ENCODE measurements around the gene NUDT2. TPM values are rescaled to one million over a fixed set of nuclear protein-coding genes. Genes with fewer than 3 reads are reported as not detected.
"Not testable (repeated sequence)": the region's sequence is repeated elsewhere in the genome, so short reads cannot be mapped to it uniquely, and the experiment has no call there.

NUDT2 gene
- total RNA-seq, 1 donor: 8.9 TPM

GRCh38 chr9:34346873-34347799 is 17.8 kb downstream of the NUDT2 start:
- Histone ChIP-seq H3K9me3 (ENCODE audit: low read depth, low read length) (no peaks in the 10 kb centered on the region), H3K27me3 (ENCODE audit: insufficient read depth, low read length) (no peaks in the 10 kb centered on the region), H3K4me3 (ENCODE audit: low read length) (no peak overlapping the region), H3K4me1 (ENCODE audit: insufficient read depth, low read length) (no peaks in the 10 kb centered on the region)

- Histone ChIP-seq H3K9me3 (ENCODE audit: low read depth, low read length) (no peaks in the 10 kb centered on the region), H3K27me3 (ENCODE audit: insufficient read depth, low read length) (no peaks in the 10 kb centered on the region), H3K4me1 (ENCODE audit: insufficient read depth, low read length) (no peaks in the 10 kb centered on the region), H3K4me3 (ENCODE audit: low read length) (no peak overlapping the region)
Measured at GRCh38 chr9:34347800-34348158, 18.4 kb downstream of the NUDT2 start.

GRCh38 chr9:34349324-34349723 is 20.0 kb downstream of the NUDT2 start:
- H3K9me3 ChIP-seq (ENCODE audit: low read depth, low read length): no peaks in the 10 kb centered on the region
- H3K27me3 ChIP-seq (ENCODE audit: insufficient read depth, low read length): no peaks in the 10 kb centered on the region
- no peaks in the 10 kb centered on the region for H3K4me1 ChIP-seq (ENCODE audit: insufficient read depth, low read length)
- no peak overlapping the region for H3K4me3 ChIP-seq (ENCODE audit: low read length)

- not testable (repeated sequence) for H3K9me3 ChIP-seq (ENCODE audit: low read depth, low read length); H3K4me3 ChIP-seq (ENCODE audit: low read length); H3K27me3 ChIP-seq (ENCODE audit: insufficient read depth, low read length); H3K4me1 ChIP-seq (ENCODE audit: insufficient read depth, low read length)
Measured at GRCh38 chr9:34352122-34352652, 22.8 kb downstream of the NUDT2 start.

- not testable (repeated sequence) for H3K27me3 ChIP-seq (ENCODE audit: insufficient read depth, low read length); H3K9me3 ChIP-seq (ENCODE audit: low read depth, low read length); H3K4me1 ChIP-seq (ENCODE audit: insufficient read depth, low read length); H3K4me3 ChIP-seq (ENCODE audit: low read length)
Measured at GRCh38 chr9:34352957-34353356, 23.6 kb downstream of the NUDT2 start.

GRCh38 chr9:34362614-34363214 is 33.3 kb downstream of the NUDT2 start:
- Histone ChIP-seq H3K9me3 (ENCODE audit: low read depth, low read length) (no peaks in the 10 kb centered on the region), H3K4me1 (ENCODE audit: insufficient read depth, low read length) (no peaks in the 10 kb centered on the region), H3K27me3 (ENCODE audit: insufficient read depth, low read length) (no peaks in the 10 kb centered on the region), H3K4me3 (ENCODE audit: low read length) (no peak overlapping the region)

- Histone ChIP-seq H3K9me3 (ENCODE audit: low read depth, low read length) (no peaks in the 10 kb centered on the region), H3K4me1 (ENCODE audit: insufficient read depth, low read length) (no peaks in the 10 kb centered on the region), H3K4me3 (ENCODE audit: low read length) (no peak overlapping the region), H3K27me3 (ENCODE audit: insufficient read depth, low read length) (no peaks in the 10 kb centered on the region)
Measured at GRCh38 chr9:34363619-34364351, 34.4 kb downstream of the NUDT2 start.

- no peaks in the 10 kb centered on the region for H3K27me3 ChIP-seq (ENCODE audit: insufficient read depth, low read length)
- no peak overlapping the region for H3K4me3 ChIP-seq (ENCODE audit: low read length)
- no peaks in the 10 kb centered on the region for H3K4me1 ChIP-seq (ENCODE audit: insufficient read depth, low read length)
- no peaks in the 10 kb centered on the region for H3K9me3 ChIP-seq (ENCODE audit: low read depth, low read length)
Measured at GRCh38 chr9:34365282-34365681, 35.9 kb downstream of the NUDT2 start.

GRCh38 chr9:34366365-34366764 is 37.0 kb downstream of the NUDT2 start:
- no peaks in the 10 kb centered on the region for H3K4me1 ChIP-seq (ENCODE audit: insufficient read depth, low read length)
- no peaks in the 10 kb centered on the region for H3K27me3 ChIP-seq (ENCODE audit: insufficient read depth, low read length)
- no peaks in the 10 kb centered on the region for H3K9me3 ChIP-seq (ENCODE audit: low read depth, low read length)
- H3K4me3 ChIP-seq (ENCODE audit: low read length): no peak overlapping the region

- H3K27me3 ChIP-seq (ENCODE audit: insufficient read depth, low read length); H3K4me3 ChIP-seq (ENCODE audit: low read length); H3K9me3 ChIP-seq (ENCODE audit: low read depth, low read length); H3K4me1 ChIP-seq (ENCODE audit: insufficient read depth, low read length): not testable (repeated sequence)
Measured at GRCh38 chr9:34367751-34368410, 38.5 kb downstream of the NUDT2 start.

GRCh38 chr9:34368796-34369195 is 39.4 kb downstream of the NUDT2 start:
- H3K4me3 ChIP-seq (ENCODE audit: low read length); H3K4me1 ChIP-seq (ENCODE audit: insufficient read depth, low read length): not testable (repeated sequence)

GRCh38 chr9:34369636-34370035 is 40.3 kb downstream of the NUDT2 start:
- Histone ChIP-seq H3K4me3 (ENCODE audit: low read length) (no peak overlapping the region), H3K4me1 (ENCODE audit: insufficient read depth, low read length) (no peaks in the 10 kb centered on the region), H3K27me3 (ENCODE audit: insufficient read depth, low read length) (no peaks in the 10 kb centered on the region)

More at GRCh38 chr9:34368796-34369195, 39.4 kb downstream of the NUDT2 start:
- H3K9me3 ChIP-seq (ENCODE audit: low read depth, low read length); H3K27me3 ChIP-seq (ENCODE audit: insufficient read depth, low read length): not testable (repeated sequence)

GRCh38 chr9:34370335-34370969 is 41.1 kb downstream of the NUDT2 start:
- Histone ChIP-seq H3K4me1 (ENCODE audit: insufficient read depth, low read length) (no peaks in the 10 kb centered on the region), H3K9me3 (ENCODE audit: low read depth, low read length) (no peaks in the 10 kb centered on the region), H3K4me3 (ENCODE audit: low read length) (no peak overlapping the region), H3K27me3 (ENCODE audit: insufficient read depth, low read length) (no peaks in the 10 kb centered on the region)

More at GRCh38 chr9:34369636-34370035, 40.3 kb downstream of the NUDT2 start:
- H3K9me3 ChIP-seq (ENCODE audit: low read depth, low read length): no peaks in the 10 kb centered on the region

Data from mononuclear cell (primary cell).